ENCODE data around the gene KHK. TPM values are rescaled to one million over a fixed set of nuclear protein-coding genes. Genes with fewer than 3 reads are reported as not detected.

Gene KHK
- total and polyA plus RNA-seq, 2 of the 8 experiments (the other 6 are each of a cell fraction or from before 2014, with no cell fraction given), result 11.0 to 17.7 TPM

DNA sequence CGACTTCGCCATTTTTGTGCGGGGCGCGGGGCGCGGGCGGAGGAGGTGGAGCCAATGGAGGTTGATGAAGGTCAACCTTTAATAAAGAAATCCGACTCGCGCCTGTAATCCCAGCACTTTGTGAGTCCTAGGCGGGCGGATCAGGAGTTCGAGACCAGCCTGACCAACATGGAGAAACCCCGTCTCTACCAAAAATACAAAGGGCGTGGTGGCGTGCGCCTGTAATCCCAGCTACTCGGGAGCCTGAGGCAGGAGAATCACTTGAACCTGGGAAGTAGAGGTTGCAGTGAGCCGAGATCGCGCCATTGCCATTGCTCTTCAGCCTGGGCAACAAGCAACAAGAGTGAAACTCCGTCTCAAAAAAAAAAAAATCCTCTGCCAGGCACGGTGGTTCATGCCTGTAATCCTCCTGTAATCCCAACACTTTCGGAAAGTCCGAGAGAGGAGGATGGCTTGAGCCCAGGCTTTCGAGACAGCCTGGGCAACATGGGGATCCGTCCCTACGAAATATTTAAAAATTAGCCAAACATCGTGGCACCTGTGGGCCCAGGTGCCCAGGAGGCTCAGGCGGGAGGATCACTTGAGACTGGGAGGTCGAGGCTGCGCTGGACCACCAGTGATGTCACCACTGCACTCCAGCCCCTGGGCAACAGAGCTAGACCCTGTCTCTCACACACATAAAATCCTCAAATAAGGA lies 48.4 kb downstream of the KHK start:
- no peak overlapping the region for H2BK20ac ChIP-seq (ENCODE audit: low read length)
- no peak overlapping the region for H3K18ac ChIP-seq (ENCODE audit: extremely low read depth, low read length)
- WGBS, 2 experiments (ENCODE audit: extremely low coverage in 1 of 2, insufficient coverage in 1 of 2, insufficient read length in 1 of 2, insufficient replicate concordance in 2 of 2, low coverage in 1 of 2, low lambda C conversion rate in 2 of 2, missing lambda C conversion rate in 1 of 2), result 55% methylated on average over 33 of the region's 33 CpGs; no CpG with 5 or more reads in 1 of the 2 experiments
- peaks cover 8 to 14% of the 10 kb centered on the region in 2 experiments for H4K20me1 ChIP-seq (replicated peaks in 1 of 2; ENCODE audit: control insufficient read depth in 1 of 2, insufficient read depth in 2 of 2, low read length in 2 of 2)
- FAIRE-seq (no peak), DNase-seq (ENCODE audit: low read depth in 1 of 2, low spot score in 2 of 2) (no peak)
- H3K56ac ChIP-seq (replicated peaks; ENCODE audit: insufficient read length, low read depth, low read length), result no peak overlapping the region
- no peak overlapping the region for H3K4ac ChIP-seq (replicated peaks; ENCODE audit: insufficient read length, low read depth, low read length)
- peak overlapping the region; percentile 13 for H4K5ac ChIP-seq (ENCODE audit: insufficient read length, low read depth, low read length)
- peaks cover 4% of the 10 kb centered on the region for H3K79me1 ChIP-seq (ENCODE audit: low read depth, low read length)
- H3K23me2 ChIP-seq (ENCODE audit: low read depth, low read length), result peaks cover 2% of the 10 kb centered on the region; the same call in 1 of the 2 replicates
- TF ChIP-seq TAF1 (IDR thresholded peaks at IDR 0.05; ENCODE audit: low read depth, low read length), result peak; percentile 62
- TF ChIP-seq EP300 (IDR thresholded peaks at IDR 0.05; ENCODE audit: borderline replicate concordance in 1 of 2, low read depth in 2 of 2, low read length in 2 of 2), result no peak
- peak; percentile 99 for TF ChIP-seq YY1 (IDR thresholded peaks at IDR 0.05; ENCODE audit: low read depth, low read length)
- H3K79me2 ChIP-seq (ENCODE audit: control insufficient read depth in 1 of 2, insufficient read depth in 2 of 2, low read length in 2 of 2), result peaks cover 0 to 15% of the 10 kb centered on the region in 2 experiments; a peak in 2 of 4 replicates
- ChIA-PET CTCF (ENCODE audit: partially characterized antibody) (interaction anchor here (1.1 to 4.3 kb wide), 15 partner anchors 10 to 129 kb away, joined by 3 to 38 read pairs (median 8); partner anchors contain the start of genes ABHD1, KHK, OST4 and SLC30A3), POLR2A (ENCODE audit: partially characterized antibody) (interaction anchor here (0.7 to 2.3 kb wide), 12 partner anchors 9 to 229 kb away, joined by 3 to 24 read pairs (median 4); partner anchors contain the start of genes ABHD1, ATRAID, CAD and CGREF1)
- peak overlapping the region; percentile 25; the same call in 1 of the 2 replicates for H3K27ac ChIP-seq (ENCODE audit: low read depth, low read length)
- no peak overlapping the region for H3K23ac ChIP-seq (ENCODE audit: insufficient read length)
- peak overlapping the region in 2 of 4 experiments; percentile 34 to 36; a peak in 3 of 7 replicates for H3K9ac ChIP-seq (replicated peaks in 1 of 4; ENCODE audit: extremely low read depth in 1 of 4, low read depth in 3 of 4, low read length in 3 of 4)
- H3K4me1 ChIP-seq (replicated peaks in 1 of 4; ENCODE audit: control insufficient read depth in 3 of 4, insufficient read depth in 4 of 4, low read length in 3 of 4), result peaks cover 0 to 4% (median 3%) of the 10 kb centered on the region in 4 experiments; a peak in 5 of 7 replicates
- H4K8ac ChIP-seq (ENCODE audit: extremely low read depth, insufficient read depth, low read length), result peak overlapping the region; percentile 69; the same call in 1 of the 2 replicates
- 0 out of 2 replicates have a peak overlapping the region, but pooled peaks have one; percentile 60 for H2BK5ac ChIP-seq (ENCODE audit: low read depth, low read length)
- H2BK12ac ChIP-seq (ENCODE audit: low read depth, low read length), result peak overlapping the region; percentile 21; the same call in 1 of the 2 replicates
- no peak overlapping the region for H3K14ac ChIP-seq (ENCODE audit: insufficient read length)
- no peaks in the 10 kb centered on the region for H3K27me3 ChIP-seq (replicated peaks in 1 of 4; ENCODE audit: control insufficient read depth in 3 of 4, extremely low read depth in 1 of 4, insufficient read depth in 3 of 4, low read length in 3 of 4)
- H2BK120ac ChIP-seq (replicated peaks; ENCODE audit: low read depth, low read length), result peak overlapping the region; percentile 75
- H2AFZ ChIP-seq (ENCODE audit: low read length), result peak overlapping the region; percentile 31; the same call in 1 of the 2 replicates
- H2AK5ac ChIP-seq (ENCODE audit: low read depth, low read length), result no peak overlapping the region
- peak overlapping the region; percentile 39 for H4K91ac ChIP-seq (replicated peaks; ENCODE audit: insufficient read length, low read length)
- no peak overlapping the region for H2BK15ac ChIP-seq (ENCODE audit: low read length)
- H3K9me3 ChIP-seq (ENCODE audit: insufficient read depth in 2 of 2, low read depth in 1 of 2, low read length in 1 of 2), result no peaks in the 10 kb centered on the region
- peaks cover 2 to 24% (median 16%) of the 10 kb centered on the region in 4 experiments; a peak in 6 of 8 replicates for H3K36me3 ChIP-seq (ENCODE audit: control insufficient read depth in 2 of 4, insufficient read depth in 4 of 4, low read length in 3 of 4)
- H3K4me2 ChIP-seq (ENCODE audit: insufficient read depth in 1 of 2, low read depth in 2 of 2, low read length in 2 of 2), result peak overlapping the region; percentile 17 to 56
- peak overlapping the region; percentile 10 to 91 (median 24); a peak in 6 of 8 replicates for H3K4me3 ChIP-seq (ENCODE audit: extremely low read depth in 1 of 4, insufficient read depth in 2 of 4, low read depth in 3 of 4, low read length in 4 of 4)
